ENCODE measurements around the gene PAPOLG.
"Not testable (repeated sequence)": the region's sequence is repeated elsewhere in the genome, so short reads cannot be mapped to it uniquely, and the experiment has no call there.

The PAPOLG gene

DNA sequence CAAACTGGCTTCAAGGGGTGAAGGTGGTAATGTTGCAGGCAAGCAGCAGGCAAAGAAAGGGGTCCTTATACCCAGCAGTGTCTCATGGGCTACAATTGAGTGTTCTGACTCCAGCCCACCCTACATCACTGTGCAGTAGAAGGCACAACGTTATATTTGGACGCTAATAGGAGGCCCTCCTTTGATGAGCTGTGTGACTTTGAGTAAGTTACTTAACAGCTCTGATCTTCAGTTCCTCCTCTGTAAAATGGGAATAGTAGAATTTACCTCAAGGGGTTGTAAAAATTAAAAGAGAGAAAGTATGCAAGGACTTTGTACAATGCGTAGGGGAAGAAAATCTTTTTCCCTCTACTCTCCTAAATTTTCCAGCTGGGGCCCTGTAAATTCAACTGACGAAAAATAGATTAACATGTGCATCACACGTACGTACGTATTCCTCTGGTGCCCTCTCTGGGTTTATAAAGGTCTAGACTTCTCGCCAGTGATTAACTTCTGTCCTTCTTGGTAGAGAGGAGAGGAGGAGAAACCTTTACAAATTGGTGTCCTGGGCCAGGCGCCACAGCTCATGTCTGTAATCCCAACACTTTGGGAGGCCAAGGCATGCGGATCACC, 67.7 kb downstream of the PAPOLG start:
- no peak for DNase-seq

- DNase-seq: peak; percentile 20
Observed at GRCh38 chr2:60825666-60826065, 69.6 kb downstream of the PAPOLG start.

DNA sequence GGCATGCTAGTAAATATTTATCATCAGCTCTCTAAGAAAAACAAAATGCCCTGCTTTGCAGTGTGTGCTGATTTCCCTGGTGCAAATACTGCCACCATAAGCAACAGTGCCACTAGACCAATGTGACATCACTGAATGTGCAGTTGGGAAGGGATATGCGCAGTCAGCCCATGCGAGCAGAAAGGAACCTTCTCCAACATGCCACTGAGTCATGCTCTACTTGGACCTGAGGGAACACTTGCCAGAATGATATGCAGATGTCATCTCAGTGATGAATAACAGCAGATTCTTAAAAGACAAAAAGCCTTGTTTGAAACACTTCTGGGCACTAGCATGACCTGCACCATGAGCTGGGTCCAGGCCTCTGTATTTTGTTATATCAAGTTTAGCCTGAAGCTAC, 70.0 kb downstream of the PAPOLG start:
- peak; percentile 75 for DNase-seq

- DNase-seq: not testable (repeated sequence)
Observed at GRCh38 chr2:60826860-60827259, 70.8 kb downstream of the PAPOLG start.

GRCh38 chr2:60827369-60827768, 71.3 kb downstream of the PAPOLG start:
- DNase-seq: no peak

GRCh38 chr2:60830991-60831390, 74.9 kb downstream of the PAPOLG start:
- no peak for DNase-seq

GRCh38 chr2:60831921-60832320, 75.9 kb downstream of the PAPOLG start:
- DNase-seq: no peak

- peak; percentile 19 for DNase-seq
Observed at GRCh38 chr2:60832621-60833020, 76.6 kb downstream of the PAPOLG start.

DNA sequence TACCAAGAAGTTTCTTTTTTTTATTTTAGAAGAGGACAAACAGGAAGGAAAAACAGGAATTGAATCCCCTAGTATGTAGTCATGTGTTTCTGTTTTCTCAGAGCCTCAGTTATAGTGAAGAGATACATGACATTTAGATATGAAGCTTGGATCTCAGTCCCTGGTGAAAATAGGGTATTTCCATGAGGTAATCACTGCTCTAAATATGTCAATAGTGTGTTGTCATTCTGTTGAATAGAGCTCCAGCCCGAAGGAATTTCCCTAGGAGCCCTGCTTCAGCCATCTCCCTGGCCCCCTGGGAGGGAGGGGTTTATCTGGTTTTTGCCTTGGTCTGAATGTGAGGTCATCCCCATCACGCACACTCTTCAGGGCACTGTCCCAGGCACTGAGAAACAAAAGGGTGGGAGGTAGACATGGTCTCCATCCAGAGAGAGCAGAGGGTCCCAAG, 78.2 kb downstream of the PAPOLG start:
- peak; percentile 96 for DNase-seq

GRCh38 chr2:60836491-60836890, 80.4 kb downstream of the PAPOLG start:
- no peak for DNase-seq

DNA sequence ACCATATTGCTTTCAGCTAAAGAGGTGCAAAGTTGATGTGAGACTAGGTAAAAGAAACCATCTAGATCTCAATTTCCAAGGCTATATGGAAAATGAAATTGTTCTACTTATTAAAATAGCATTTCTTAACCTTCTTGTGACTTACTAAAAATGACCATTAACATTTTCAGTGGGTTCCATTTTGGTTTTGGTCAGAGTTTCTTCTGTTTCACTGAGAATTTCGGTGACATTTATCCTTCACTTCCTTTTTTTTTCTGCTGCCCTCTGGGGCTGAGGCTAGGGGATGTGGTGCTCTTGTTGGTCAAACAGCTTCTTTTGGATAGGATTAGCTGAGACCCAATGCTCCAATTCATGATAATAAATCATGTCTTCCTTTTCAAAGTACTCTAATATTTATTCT, 81.1 kb downstream of the PAPOLG start:
- peak; percentile 56 for DNase-seq

DNA sequence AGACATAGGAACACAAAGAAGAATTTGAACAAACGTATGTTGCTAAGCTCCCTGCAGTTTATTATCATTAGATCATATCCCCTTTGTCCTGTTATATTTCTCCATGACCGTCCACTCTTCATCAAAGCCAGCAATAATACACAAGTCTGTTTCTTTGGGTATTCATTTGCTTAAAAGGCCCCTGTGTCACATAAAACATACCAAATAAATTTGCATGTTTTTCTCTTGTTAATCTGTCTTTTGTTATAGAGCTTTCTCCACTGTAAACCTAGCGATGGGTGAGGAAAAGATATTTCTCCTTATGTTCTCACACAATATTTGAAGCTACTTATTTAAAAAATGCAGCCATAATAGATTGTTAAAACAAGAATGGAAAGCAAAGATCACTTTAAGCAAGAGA, 82.4 kb downstream of the PAPOLG start:
- no peak for DNase-seq

DNA sequence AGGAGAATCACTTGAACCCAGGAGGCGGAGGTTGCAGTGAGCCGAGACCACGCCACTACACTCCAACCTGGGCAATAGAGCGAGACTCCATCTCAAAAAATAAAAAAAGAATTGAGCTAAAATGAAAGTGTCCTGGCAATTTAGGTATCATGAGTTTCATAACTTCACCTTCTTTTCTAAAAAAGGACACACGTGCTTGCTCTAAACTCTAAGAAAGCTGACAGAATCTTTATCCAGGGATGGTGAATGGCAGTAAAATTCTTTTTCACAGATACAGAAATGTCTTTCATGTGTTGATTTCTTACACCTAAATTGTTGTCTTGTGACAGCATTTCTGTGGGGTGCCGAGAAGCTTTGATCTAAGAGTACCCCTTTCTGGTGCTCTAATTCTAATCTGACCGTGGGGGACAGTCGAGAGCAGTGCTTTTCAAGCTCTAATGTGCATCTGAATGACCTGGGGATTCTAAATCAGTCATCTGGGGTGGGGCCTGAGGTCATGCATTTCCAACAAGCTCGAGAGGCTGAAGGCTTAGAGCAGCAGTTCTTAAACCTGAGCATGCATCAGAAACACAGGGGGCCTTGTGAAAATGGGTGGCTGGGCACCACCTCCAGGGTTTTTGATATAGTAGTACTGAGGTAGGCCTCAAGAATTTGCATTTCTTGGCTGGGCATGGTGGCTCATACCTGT, 83.2 kb downstream of the PAPOLG start:
- DNase-seq: no peak

- DNase-seq: no peak
Observed at GRCh38 chr2:60840880-60841279, 84.8 kb downstream of the PAPOLG start.

- DNase-seq: no peak
Observed at GRCh38 chr2:60843006-60843405, 86.9 kb downstream of the PAPOLG start.

DNA sequence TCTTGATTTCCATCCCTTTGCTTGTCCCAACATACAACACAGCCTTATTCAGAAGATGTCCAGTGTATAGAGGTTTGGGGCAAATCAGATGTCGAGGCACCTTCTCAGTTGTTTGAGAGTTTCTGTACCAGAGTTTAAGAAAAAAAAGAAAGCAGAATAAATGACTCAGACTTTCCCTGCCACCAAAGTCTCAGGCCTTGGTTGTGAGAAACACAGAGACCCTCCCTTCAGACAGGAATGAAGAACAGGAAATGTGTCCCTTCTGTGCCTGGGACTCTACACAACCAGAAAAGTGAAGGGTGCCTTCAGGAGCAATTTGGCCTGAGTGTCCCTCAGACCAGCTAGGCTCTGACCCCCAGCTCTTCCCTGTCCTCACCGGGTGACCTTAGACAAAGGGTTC, 88.0 kb downstream of the PAPOLG start:
- no peak for DNase-seq

- no peak for DNase-seq
Observed at GRCh38 chr2:60847854-60848253, 91.8 kb downstream of the PAPOLG start.
